22Rv1 (cell line): Measurements from ENCODE around the gene FRAT2.

Source experiments
- H3K27ac ChIP-seq: fragments of 450-650 bp; 2 replicates; pipeline ENCODE4 v1.5.1; 2017
- CTCF ChIP-seq: fragments of 450-650 bp; IDR thresholded peaks from 2 replicates; pipeline ENCODE4 v1.5.1; 2017; ENCODE audit warnings: mild to moderate bottlenecking
- ZFX ChIP-seq: fragments of 450-650 bp; IDR thresholded peaks from 2 replicates; pipeline ENCODE4 v1.6.1; 2017; ENCODE audit warnings: antibody characterized with exemption, borderline replicate concordance

FRAT2 gene

DNA sequence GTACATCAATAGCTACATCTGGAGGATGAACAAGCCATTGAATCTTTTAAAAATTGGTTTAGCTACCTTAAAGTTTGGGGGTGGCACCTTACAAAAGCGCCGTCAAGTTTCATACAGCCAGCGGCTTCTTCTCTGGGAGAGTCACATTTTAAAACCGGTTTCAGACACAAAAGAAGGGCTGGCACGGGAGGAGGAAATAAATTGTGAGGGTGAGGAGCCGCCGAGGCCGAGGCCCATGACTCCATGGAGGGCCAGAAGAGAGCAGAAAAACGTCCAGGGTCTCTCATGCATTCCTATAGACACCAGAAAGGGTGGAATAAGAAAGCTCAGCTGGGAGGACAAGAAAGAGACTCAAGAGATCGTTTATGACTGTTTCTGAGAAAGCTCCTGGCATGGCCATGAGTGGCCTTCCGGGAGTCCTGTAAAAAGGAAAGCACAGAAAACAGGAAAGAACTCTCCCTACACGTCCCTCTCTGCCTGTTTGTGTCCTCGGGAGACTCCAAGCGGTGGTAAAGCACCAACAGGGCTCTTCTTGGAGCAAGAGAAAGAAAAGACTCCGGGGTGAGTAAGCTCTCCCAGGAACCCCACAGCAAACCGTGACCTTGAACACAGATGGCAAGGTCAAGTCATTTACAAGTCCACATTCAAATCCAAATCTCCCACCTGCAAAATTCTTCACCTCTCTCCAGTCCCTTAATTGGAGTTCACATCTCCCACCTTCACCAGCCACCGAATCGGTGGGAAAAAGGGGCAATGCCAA is 1.8 kb downstream of the FRAT2 start:
- TF ChIP-seq CTCF (no peak), ZFX (no peak)
- H3K27ac ChIP-seq = no peak overlapping the region

GRCh38 chr10:97331153-97331703 is 3.3 kb downstream of the FRAT2 start:
- no peak overlapping the region for H3K27ac ChIP-seq
- TF ChIP-seq CTCF = no peak
- no peak for TF ChIP-seq ZFX

GRCh38 chr10:97329766-97330165 is 4.8 kb downstream of the FRAT2 start:
- TF ChIP-seq ZFX (no peak), CTCF (no peak)
- H3K27ac ChIP-seq = peak overlapping the region; percentile 81

GRCh38 chr10:97328646-97329453 is 5.7 kb downstream of the FRAT2 start:
- peak overlapping the region; percentile 81 for H3K27ac ChIP-seq
- TF ChIP-seq CTCF = no peak
- no peak for TF ChIP-seq ZFX

DNA sequence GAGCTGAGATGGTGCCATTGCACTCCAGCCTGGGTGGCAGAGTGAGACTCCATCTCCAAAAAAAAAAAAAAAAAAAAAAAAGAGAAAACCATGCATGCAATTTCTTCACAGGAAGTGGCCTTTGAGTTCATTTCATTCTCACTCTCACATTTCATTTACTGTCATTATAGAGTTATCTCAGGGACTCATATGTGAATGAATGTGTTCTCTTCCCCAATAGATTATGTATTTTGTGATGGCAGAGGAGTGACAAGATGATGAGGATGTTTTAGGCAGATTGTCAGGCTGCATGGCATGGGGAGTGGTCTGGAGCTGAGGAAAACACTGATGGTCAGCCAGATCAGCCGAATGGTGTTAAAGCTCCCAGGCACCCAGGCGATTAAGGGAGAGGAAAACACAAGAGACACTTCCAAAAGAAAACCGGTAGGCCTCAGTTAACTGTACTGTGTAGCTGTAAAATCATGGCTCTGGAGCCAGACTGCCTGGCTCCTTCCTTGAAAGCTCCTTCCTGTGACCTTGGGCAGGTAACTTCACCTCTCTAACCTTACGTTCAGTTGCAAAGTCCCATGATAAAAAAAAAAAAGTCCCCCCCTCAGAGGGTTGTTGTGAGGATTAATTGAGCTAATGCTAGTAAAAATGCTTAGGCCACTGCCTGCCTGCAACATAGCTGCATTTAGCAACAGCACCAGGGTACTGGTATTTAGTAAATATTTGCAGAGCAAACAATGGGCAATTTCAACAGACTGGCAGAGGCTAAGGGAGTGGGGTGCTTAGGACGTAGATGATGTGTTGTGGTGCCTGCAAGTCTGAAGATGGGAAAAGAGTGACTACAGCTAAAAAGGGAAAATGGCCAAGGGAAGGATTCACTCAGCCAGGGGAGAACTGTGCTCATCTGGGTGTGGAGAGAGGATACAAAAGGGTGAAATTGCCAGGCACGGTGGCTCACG is 6.9 kb downstream of the FRAT2 start:
- TF ChIP-seq ZFX (no peak), CTCF (no peak)
- peak overlapping the region; percentile 81 for H3K27ac ChIP-seq

DNA sequence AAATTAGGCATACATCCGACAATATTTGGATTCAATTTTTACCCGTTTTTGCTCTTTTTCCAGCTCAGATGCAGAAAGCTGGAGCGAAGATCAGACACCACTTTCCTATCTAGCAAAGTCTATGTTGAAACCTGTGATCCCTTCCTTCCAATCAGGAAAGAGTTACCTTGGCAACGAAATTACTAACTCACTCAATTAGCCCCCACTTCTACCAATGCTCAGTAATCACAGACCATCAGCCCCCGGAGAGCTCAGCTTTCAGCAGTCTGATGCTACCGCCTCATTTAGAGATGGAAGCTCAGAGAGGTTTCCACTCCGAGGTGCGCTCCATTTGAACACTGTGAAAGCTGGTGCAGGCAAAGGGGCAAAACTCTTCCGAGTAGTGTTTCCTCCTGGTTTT is 8.8 kb downstream of the FRAT2 start:
- no peak overlapping the region for H3K27ac ChIP-seq
- no peak for TF ChIP-seq ZFX
- TF ChIP-seq CTCF = no peak
